MG63 (cell line): ENCODE measurements around the gene ANK3. TPM values are rescaled to one million over a fixed set of nuclear protein-coding genes. Genes with fewer than 3 reads are reported as not detected.

Experiments
- DNase-seq: peaks from one replicate; pipeline ENCODE4 v3.0.0-alpha.2; 2020
- H3K27me3 ChIP-seq: fragments of 250-450 bp; sonication (Bioruptor Pico); 2 replicates; pipeline ENCODE4 v1.5.1; 2020; ENCODE audit warnings: mild to moderate bottlenecking, moderate library complexity
- H3K36me3 ChIP-seq: fragments of 250-450 bp; sonication (Bioruptor Pico); 2 replicates; pipeline ENCODE4 v1.5.1; 2020; ENCODE audit warnings: mild to moderate bottlenecking, moderate library complexity
- H3K4me3 ChIP-seq: fragments of 250-450 bp; sonication (Bioruptor Pico); 2 replicates; pipeline ENCODE4 v1.5.1; 2020; ENCODE audit warnings: mild to moderate bottlenecking, moderate library complexity
- H3K9me3 ChIP-seq: fragments of 250-450 bp; sonication (Bioruptor Pico); 2 replicates; pipeline ENCODE4 v1.5.1; 2020; ENCODE audit warnings: mild to moderate bottlenecking, moderate library complexity
- total RNA-seq: library from RNA; depleted of rRNA; stranded (reverse); fragments of >200 nt; shearing (Covaris generic); gene quantifications from 2 replicates; pipeline ENCODE4 v1.2.3, GENCODE V29; 2014; ENCODE audit warnings: low replicate concordance

The ANK3 gene
- total RNA-seq, 1 experiment from 2014 or later, result 1.7 TPM

GRCh38 chr10:60289800-60290199 is 99.9 kb downstream of the ANK3 start:
- H3K36me3 ChIP-seq, result no peaks in the 10 kb centered on the region
- DNase-seq, result no peak
- no peaks in the 10 kb centered on the region for H3K27me3 ChIP-seq
- H3K9me3 ChIP-seq, result no peaks in the 10 kb centered on the region
- no peak overlapping the region for H3K4me3 ChIP-seq

- no peaks in the 10 kb centered on the region for H3K36me3 ChIP-seq
- H3K9me3 ChIP-seq, result no peaks in the 10 kb centered on the region
- H3K4me3 ChIP-seq, result no peak overlapping the region
- no peaks in the 10 kb centered on the region for H3K27me3 ChIP-seq
- DNase-seq, result no peak
These were observed 101.4 kb downstream of the ANK3 start for GRCh38 chr10:60288256-60288655.

- Histone ChIP-seq H3K4me3 (no peak overlapping the region), H3K9me3 (no peaks in the 10 kb centered on the region), H3K36me3 (no peaks in the 10 kb centered on the region), H3K27me3 (no peaks in the 10 kb centered on the region)
- no peak for DNase-seq
These were observed 103.1 kb downstream of the ANK3 start for GRCh38 chr10:60286559-60286958.

GRCh38 chr10:60283397-60283796 is 106.3 kb downstream of the ANK3 start:
- H3K9me3 ChIP-seq, result no peaks in the 10 kb centered on the region
- no peak for DNase-seq
- H3K4me3 ChIP-seq, result no peak overlapping the region
- no peaks in the 10 kb centered on the region for H3K36me3 ChIP-seq
- no peaks in the 10 kb centered on the region for H3K27me3 ChIP-seq

GRCh38 chr10:60282771-60283353 is 106.8 kb downstream of the ANK3 start:
- peak; percentile 3 for DNase-seq
- no peak overlapping the region for H3K4me3 ChIP-seq
- no peaks in the 10 kb centered on the region for H3K27me3 ChIP-seq
- no peaks in the 10 kb centered on the region for H3K36me3 ChIP-seq
- no peaks in the 10 kb centered on the region for H3K9me3 ChIP-seq

- Histone ChIP-seq H3K27me3 (no peaks in the 10 kb centered on the region), H3K36me3 (no peaks in the 10 kb centered on the region), H3K9me3 (no peaks in the 10 kb centered on the region), H3K4me3 (no peak overlapping the region)
- no peak for DNase-seq
These were observed 107.8 kb downstream of the ANK3 start for GRCh38 chr10:60281792-60282353.

- Histone ChIP-seq H3K9me3 (no peaks in the 10 kb centered on the region), H3K4me3 (no peak overlapping the region), H3K36me3 (no peaks in the 10 kb centered on the region), H3K27me3 (no peaks in the 10 kb centered on the region)
- peak; percentile 65 for DNase-seq
These were observed 108.3 kb downstream of the ANK3 start for GRCh38 chr10:60281331-60281730.

- H3K9me3 ChIP-seq, result no peaks in the 10 kb centered on the region
- no peak for DNase-seq
- H3K4me3 ChIP-seq, result no peak overlapping the region
- H3K27me3 ChIP-seq, result no peaks in the 10 kb centered on the region
- no peaks in the 10 kb centered on the region for H3K36me3 ChIP-seq
These were observed 109.2 kb downstream of the ANK3 start for GRCh38 chr10:60280475-60280874.

- Histone ChIP-seq H3K36me3 (no peaks in the 10 kb centered on the region), H3K27me3 (no peaks in the 10 kb centered on the region), H3K4me3 (no peak overlapping the region), H3K9me3 (no peaks in the 10 kb centered on the region)
- no peak for DNase-seq
These were observed 112.0 kb downstream of the ANK3 start for GRCh38 chr10:60277656-60278055.

- no peaks in the 10 kb centered on the region for H3K27me3 ChIP-seq
- DNase-seq, result no peak
- H3K4me3 ChIP-seq, result no peak overlapping the region
These were observed 113.4 kb downstream of the ANK3 start for GRCh38 chr10:60276232-60276631.

GRCh38 chr10:60271319-60272040 is 118.2 kb downstream of the ANK3 start:
- H3K27me3 ChIP-seq, result no peaks in the 10 kb centered on the region
- no peaks in the 10 kb centered on the region for H3K36me3 ChIP-seq
- no peak overlapping the region for H3K4me3 ChIP-seq
- DNase-seq, result no peak
- no peaks in the 10 kb centered on the region for H3K9me3 ChIP-seq

More at GRCh38 chr10:60276232-60276631, 113.4 kb downstream of the ANK3 start:
- H3K9me3 ChIP-seq, result no peaks in the 10 kb centered on the region
- no peaks in the 10 kb centered on the region for H3K36me3 ChIP-seq

GRCh38 chr10:60270426-60270825 is 119.2 kb downstream of the ANK3 start:
- Histone ChIP-seq H3K36me3 (no peaks in the 10 kb centered on the region), H3K9me3 (no peaks in the 10 kb centered on the region)
- DNase-seq, result no peak

GRCh38 chr10:60267802-60268201 is 121.9 kb downstream of the ANK3 start:
- no peak for DNase-seq
- Histone ChIP-seq H3K4me3 (no peak overlapping the region), H3K36me3 (no peaks in the 10 kb centered on the region)

More at GRCh38 chr10:60270426-60270825, 119.2 kb downstream of the ANK3 start:
- Histone ChIP-seq H3K27me3 (no peaks in the 10 kb centered on the region), H3K4me3 (no peak overlapping the region)

GRCh38 chr10:60266513-60266912 is 123.2 kb downstream of the ANK3 start:
- H3K9me3 ChIP-seq, result no peaks in the 10 kb centered on the region
- DNase-seq, result no peak
- H3K4me3 ChIP-seq, result no peak overlapping the region
- H3K36me3 ChIP-seq, result no peaks in the 10 kb centered on the region
- H3K27me3 ChIP-seq, result no peaks in the 10 kb centered on the region

More at GRCh38 chr10:60267802-60268201, 121.9 kb downstream of the ANK3 start:
- H3K9me3 ChIP-seq, result no peaks in the 10 kb centered on the region
- H3K27me3 ChIP-seq, result no peaks in the 10 kb centered on the region

- Histone ChIP-seq H3K27me3 (no peaks in the 10 kb centered on the region), H3K4me3 (no peak overlapping the region), H3K9me3 (no peaks in the 10 kb centered on the region), H3K36me3 (no peaks in the 10 kb centered on the region)
- DNase-seq, result no peak
These were observed 127.0 kb downstream of the ANK3 start for GRCh38 chr10:60262647-60263126.

- Histone ChIP-seq H3K36me3 (no peaks in the 10 kb centered on the region), H3K27me3 (no peaks in the 10 kb centered on the region), H3K9me3 (no peaks in the 10 kb centered on the region), H3K4me3 (no peak overlapping the region)
- no peak for DNase-seq
These were observed 129.4 kb downstream of the ANK3 start for GRCh38 chr10:60260321-60260720.

GRCh38 chr10:60258429-60258797 is 131.3 kb downstream of the ANK3 start:
- H3K27me3 ChIP-seq, result no peaks in the 10 kb centered on the region
- no peaks in the 10 kb centered on the region for H3K36me3 ChIP-seq
- no peaks in the 10 kb centered on the region for H3K9me3 ChIP-seq
- no peak overlapping the region for H3K4me3 ChIP-seq
- DNase-seq, result no peak
